ENCODE measurements around the gene RNF114.
"Not testable (repeated sequence)": the region's sequence is repeated elsewhere in the genome, so short reads cannot be mapped to it uniquely, and the experiment has no call there.

RNF114 gene

GRCh38 chr20:49928411-49929141, 7.6 kb upstream of the RNF114 start:
- DNase-seq, result peak; percentile 77

GRCh38 chr20:49929142-49929494, 7.1 kb upstream of the RNF114 start:
- no peak for DNase-seq

- no peak for DNase-seq
These were observed 448 bp upstream of the RNF114 start for GRCh38 chr20:49935746-49936152.

- DNase-seq, result no peak
These were observed 1.1 kb downstream of the RNF114 start for GRCh38 chr20:49937027-49937929.

GRCh38 chr20:49938173-49939163, 2.3 kb downstream of the RNF114 start:
- DNase-seq, result peak; percentile 75

GRCh38 chr20:49941456-49941855, 5.3 kb downstream of the RNF114 start:
- no peak for DNase-seq

- DNase-seq, result no peak
These were observed 6.1 kb downstream of the RNF114 start for GRCh38 chr20:49942303-49942702.

GRCh38 chr20:49942942-49943341, 6.7 kb downstream of the RNF114 start:
- no peak for DNase-seq

- no peak for DNase-seq
These were observed 9.1 kb downstream of the RNF114 start for GRCh38 chr20:49945306-49945700.

GRCh38 chr20:49945701-49946477, 9.7 kb downstream of the RNF114 start:
- DNase-seq, result no peak

- DNase-seq, result no peak
These were observed 12.0 kb downstream of the RNF114 start for GRCh38 chr20:49948178-49948577.

GRCh38 chr20:49948809-49949507, 12.8 kb downstream of the RNF114 start:
- no peak for DNase-seq

- no peak for DNase-seq
These were observed 15.0 kb downstream of the RNF114 start for GRCh38 chr20:49951151-49951550.

GRCh38 chr20:49955167-49955566, 19.0 kb downstream of the RNF114 start:
- DNase-seq, result no peak

- DNase-seq, result not testable (repeated sequence)
These were observed 19.7 kb downstream of the RNF114 start for GRCh38 chr20:49955830-49956396.

GRCh38 chr20:49956689-49957088, 20.5 kb downstream of the RNF114 start:
- no peak for DNase-seq

GRCh38 chr20:49957089-49957938, 21.1 kb downstream of the RNF114 start:
- DNase-seq, result not testable (repeated sequence)

GRCh38 chr20:49961413-49961812, 25.2 kb downstream of the RNF114 start:
- no peak for DNase-seq

- no peak for DNase-seq
These were observed 29.0 kb downstream of the RNF114 start for GRCh38 chr20:49964964-49965780.
